ENCODE measurements around the gene CORO2A.

DNA sequence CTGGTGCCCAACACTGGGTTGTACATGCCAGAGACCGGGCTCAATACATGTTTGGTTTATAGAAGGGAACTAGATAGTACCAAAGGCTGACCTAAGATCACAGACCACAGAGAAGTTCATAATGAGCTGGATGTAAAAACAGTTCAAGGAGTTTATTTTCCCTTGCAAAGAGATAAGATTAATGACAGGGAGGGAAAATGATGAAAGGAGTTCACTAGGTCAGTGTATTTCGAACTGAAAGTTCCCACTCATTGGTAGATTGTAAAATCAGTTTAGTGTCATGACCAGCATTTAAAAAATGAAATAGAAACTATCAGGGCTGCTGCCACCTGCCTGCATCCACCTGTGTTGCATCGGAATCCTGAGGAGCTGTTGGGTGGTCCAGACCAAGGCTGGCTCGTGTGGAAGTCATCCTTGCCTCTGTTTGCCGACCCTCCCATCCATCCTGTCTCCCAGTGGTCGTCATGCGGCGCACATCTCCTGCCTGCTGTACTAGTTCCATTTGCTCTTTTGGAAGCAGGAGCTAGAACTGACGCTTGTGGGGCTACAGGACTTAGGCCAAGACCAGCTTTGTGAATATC, 41.9 kb upstream of the CORO2A start:
- TF ChIP-seq POLR2AphosphoS5 (IDR thresholded peaks at IDR 0.05) (no peak), POLR2A (IDR thresholded peaks at IDR 0.05; ENCODE audit: low read depth) (no peak)

All from esophagus muscularis mucosa (tissue), 2 donors.